ENCODE results near the gene GNAT1. TPM values are rescaled to one million over a fixed set of nuclear protein-coding genes. Genes with fewer than 3 reads are reported as not detected.

Gene GNAT1
- total and polyA plus RNA-seq, 2 donors (not counting 1 experiment from before 2014, with no cell fraction given), result not detected

GRCh38 chr3:50163572-50164455 lies 27.6 kb upstream of the GNAT1 start:
- H3K27ac ChIP-seq (ENCODE audit: low read length in 2 of 2), result no peak overlapping the region
- ChIA-PET POLR2A (no interaction called here), CTCF (interaction anchor here (1.3 to 1.4 kb wide), 2 partner anchors 29 to 31 kb away, joined by 3 to 5 read pairs; no protein-coding TSS in a partner anchor)
- H4K20me1 ChIP-seq (ENCODE audit: control insufficient read depth, insufficient read depth, low read length, poor library complexity, severe bottlenecking), result no peaks in the 10 kb centered on the region
- no peaks in the 10 kb centered on the region for H3K4me1 ChIP-seq (ENCODE audit: control insufficient read depth in 2 of 2, insufficient read depth in 2 of 2, low read length in 2 of 2)
- H3K4me3 ChIP-seq (ENCODE audit: control extremely low read depth in 1 of 5, extremely low read depth in 1 of 5, insufficient read depth in 1 of 5, low read depth in 2 of 5, low read length in 4 of 5), result no peak overlapping the region
- H3K27me3 ChIP-seq (replicated peaks in 1 of 4; ENCODE audit: control extremely low read depth in 1 of 4, control insufficient read depth in 3 of 4, insufficient read depth in 4 of 4, low read length in 3 of 4), result no peaks in the 10 kb centered on the region
- DNase-seq, result no peak
- no peaks in the 10 kb centered on the region for H3K9me3 ChIP-seq (ENCODE audit: control extremely low read depth in 1 of 3, control insufficient read depth in 2 of 3, insufficient read depth in 1 of 3, low read length in 2 of 3)
- Mint-ChIP-seq H3K27me3 (peaks cover 9% of the 10 kb centered on the region), H3K4me3 (no peak overlapping the region), H3K4me1 (no peaks in the 10 kb centered on the region), H3K9me3 (ENCODE audit: insufficient read depth) (no peaks in the 10 kb centered on the region), H3K27ac (no peak overlapping the region)
- H2AFZ ChIP-seq (ENCODE audit: insufficient read depth, low read depth, low read length, poor library complexity, severe bottlenecking), result no peak overlapping the region
- H3K4me2 ChIP-seq (replicated peaks; ENCODE audit: low read depth, low read length, poor library complexity, severe bottlenecking), result no peak overlapping the region
- no peaks in the 10 kb centered on the region for H3K36me3 ChIP-seq (replicated peaks in 1 of 2; ENCODE audit: control extremely low read depth in 1 of 2, control insufficient read depth in 1 of 2, extremely low read depth in 1 of 2, insufficient read depth in 2 of 2, low read length in 1 of 2)
- intact Hi-C loops (cut with micrococcal nuclease), result no loop called here
- WGBS (ENCODE audit: insufficient coverage), result 89% methylated on average over 8 of the region's 8 CpGs
- no peak for ATAC-seq (ENCODE audit: low read depth)
- no peaks in the 10 kb centered on the region for H3K79me2 ChIP-seq (ENCODE audit: control insufficient read depth, insufficient read depth, low read length)
- no peak overlapping the region for H3K9ac ChIP-seq (ENCODE audit: low read length)
- TF ChIP-seq CTCF (IDR thresholded peaks at IDR 0.05) (no peak), EZH2 (IDR thresholded peaks at IDR 0.05; ENCODE audit: borderline replicate concordance, insufficient read depth, low read depth, low read length, poor library complexity, severe bottlenecking) (no peak)

- Histone ChIP-seq H4K20me1 (ENCODE audit: control insufficient read depth, insufficient read depth, low read length, poor library complexity, severe bottlenecking) (no peaks in the 10 kb centered on the region), H3K4me2 (replicated peaks; ENCODE audit: low read depth, low read length, poor library complexity, severe bottlenecking) (no peak overlapping the region), H3K9ac (ENCODE audit: low read length) (no peak overlapping the region), H3K27me3 (replicated peaks in 1 of 4; ENCODE audit: control extremely low read depth in 1 of 4, control insufficient read depth in 3 of 4, insufficient read depth in 4 of 4, low read length in 3 of 4) (no peaks in the 10 kb centered on the region), H3K36me3 (replicated peaks in 1 of 2; ENCODE audit: control extremely low read depth in 1 of 2, control insufficient read depth in 1 of 2, extremely low read depth in 1 of 2, insufficient read depth in 2 of 2, low read length in 1 of 2) (no peaks in the 10 kb centered on the region), H3K4me3 (ENCODE audit: control extremely low read depth in 1 of 5, extremely low read depth in 1 of 5, insufficient read depth in 1 of 5, low read depth in 2 of 5, low read length in 4 of 5) (no peak overlapping the region), H3K79me2 (ENCODE audit: control insufficient read depth, insufficient read depth, low read length) (no peaks in the 10 kb centered on the region), H3K9me3 (ENCODE audit: control extremely low read depth in 1 of 3, control insufficient read depth in 2 of 3, insufficient read depth in 1 of 3, low read length in 2 of 3) (no peaks in the 10 kb centered on the region), H3K27ac (ENCODE audit: low read length in 2 of 2) (no peak overlapping the region), H2AFZ (ENCODE audit: insufficient read depth, low read depth, low read length, poor library complexity, severe bottlenecking) (no peak overlapping the region), H3K4me1 (ENCODE audit: control insufficient read depth in 2 of 2, insufficient read depth in 2 of 2, low read length in 2 of 2) (no peaks in the 10 kb centered on the region)
- ChIA-PET CTCF (interaction anchor here (1.3 to 1.4 kb wide), 2 partner anchors 28 to 30 kb away, joined by 3 to 5 read pairs; no protein-coding TSS in a partner anchor), POLR2A (no interaction called here)
- no peak for DNase-seq
- no peaks in the 10 kb centered on the region for H3K9me3 Mint-ChIP-seq (ENCODE audit: insufficient read depth)
- no peak for ATAC-seq (ENCODE audit: low read depth)
- H3K27ac Mint-ChIP-seq, result no peak overlapping the region
- H3K4me3 Mint-ChIP-seq, result no peak overlapping the region
- H3K27me3 Mint-ChIP-seq, result peaks cover 9% of the 10 kb centered on the region
- TF ChIP-seq CTCF (IDR thresholded peaks at IDR 0.05) (no peak), EZH2 (IDR thresholded peaks at IDR 0.05; ENCODE audit: borderline replicate concordance, insufficient read depth, low read depth, low read length, poor library complexity, severe bottlenecking) (no peak)
- WGBS (ENCODE audit: insufficient coverage), result 25% methylated on average over 1 of the region's 1 CpG
- intact Hi-C loops (cut with micrococcal nuclease), result no loop called here
- H3K4me1 Mint-ChIP-seq, result no peaks in the 10 kb centered on the region
Observed at GRCh38 chr3:50164481-50164880, 26.9 kb upstream of the GNAT1 start.
